ENCODE measurements around the gene ABCA1. TPM values are rescaled to one million over a fixed set of nuclear protein-coding genes. Genes with fewer than 3 reads are reported as not detected.
A peak's percentile ranks its signal among the peaks of the same experiment; 100 is the strongest.

ABCA1 gene
- total and polyA plus RNA-seq, 2 of the 13 experiments (the other 11 are each of a cell fraction or from before 2014, with no cell fraction given): 26.8 to 63.8 TPM

GRCh38 chr9:104899759-104900247 lies 28.2 kb downstream of the ABCA1 start (continued):
- peak; percentile 98 for TF ChIP-seq AHDC1 (CRISPR knock-in tag; IDR thresholded peaks at IDR 0.05; ENCODE audit: borderline replicate concordance)
- peak; percentile 73; the same call in 1 of the 2 replicates for TF ChIP-seq MEIS2 (CRISPR knock-in tag; IDR thresholded peaks at IDR 0.05)
- TF ChIP-seq ARNTL (CRISPR knock-in tag; IDR thresholded peaks at IDR 0.05): peak; percentile 73; the same call in 1 of the 2 replicates
- TF ChIP-seq MAFF (IDR thresholded peaks at IDR 0.05; ENCODE audit: low read depth, low read length): 0 out of 2 replicates have a peak, but pooled peaks have one; percentile 1
- TF ChIP-seq MIER3 (CRISPR knock-in tag; IDR thresholded peaks at IDR 0.05; ENCODE audit: borderline replicate concordance): no peak
- peak; percentile 94 for TF ChIP-seq HDAC2 (CRISPR knock-in tag; IDR thresholded peaks at IDR 0.05)
- TF ChIP-seq NCOA2 (CRISPR knock-in tag; IDR thresholded peaks at IDR 0.05): peak; percentile 95
- TF ChIP-seq MNT (IDR thresholded peaks at IDR 0.05): no peak
- TF ChIP-seq ZNF614 (CRISPR knock-in tag; IDR thresholded peaks at IDR 0.05; ENCODE audit: borderline replicate concordance): peak; percentile 66; the same call in 1 of the 2 replicates
- TF ChIP-seq, protein P1, sequence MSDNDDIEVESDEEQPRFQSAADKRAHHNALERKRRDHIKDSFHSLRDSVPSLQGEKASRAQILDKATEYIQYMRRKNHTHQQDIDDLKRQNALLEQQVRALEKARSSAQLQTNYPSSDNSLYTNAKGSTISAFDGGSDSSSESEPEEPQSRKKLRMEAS (IDR thresholded peaks at IDR 0.05): peak; percentile 79
- no peak for TF ChIP-seq NR1H2 (CRISPR knock-in tag; IDR thresholded peaks at IDR 0.05; ENCODE audit: borderline replicate concordance, low read depth)
- TF ChIP-seq SALL2 (CRISPR knock-in tag; IDR thresholded peaks at IDR 0.05): peak; percentile 67; the same call in 1 of the 2 replicates
- no peak for TF ChIP-seq ZNF552 (CRISPR knock-in tag; IDR thresholded peaks at IDR 0.05; ENCODE audit: borderline replicate concordance)
- peak; percentile 95 for TF ChIP-seq PHF21A (CRISPR knock-in tag; IDR thresholded peaks at IDR 0.05)
- TF ChIP-seq, protein P2, sequence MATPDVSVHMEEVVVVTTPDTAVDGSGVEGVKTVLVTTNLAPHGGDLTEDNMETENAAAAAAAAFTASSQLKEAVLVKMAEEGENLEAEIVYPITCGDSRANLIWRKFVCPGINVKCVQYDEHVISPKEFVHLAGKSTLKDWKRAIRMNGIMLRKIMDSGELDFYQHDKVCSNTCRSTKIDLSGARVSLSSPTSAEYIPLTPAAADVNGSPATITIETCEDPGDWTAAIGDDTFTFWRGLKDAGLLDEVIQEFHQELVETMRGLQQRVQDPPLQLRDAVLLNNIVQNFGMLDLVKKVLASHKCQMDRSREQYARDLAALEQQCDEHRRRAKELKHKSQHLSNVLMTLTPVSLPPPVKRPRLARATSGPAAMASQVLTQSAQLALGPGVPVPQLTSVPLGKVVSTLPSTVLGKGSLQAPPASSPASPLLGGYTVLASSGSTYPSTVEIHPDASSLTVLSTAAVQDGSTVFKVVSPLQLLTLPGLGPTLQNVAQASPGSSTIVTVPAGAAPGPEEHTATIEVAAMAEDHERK (CRISPR knock-in tag; IDR thresholded peaks at IDR 0.05; ENCODE audit: low read depth): no peak
- TF ChIP-seq NR2F2 (IDR thresholded peaks at IDR 0.05; ENCODE audit: borderline replicate concordance, low read depth): peak; percentile 21; the same call in 1 of the 2 replicates
- TF ChIP-seq ZFYVE20 (CRISPR knock-in tag; IDR thresholded peaks at IDR 0.05; ENCODE audit: borderline replicate concordance, low read depth): no peak
- TF ChIP-seq, protein P3, sequence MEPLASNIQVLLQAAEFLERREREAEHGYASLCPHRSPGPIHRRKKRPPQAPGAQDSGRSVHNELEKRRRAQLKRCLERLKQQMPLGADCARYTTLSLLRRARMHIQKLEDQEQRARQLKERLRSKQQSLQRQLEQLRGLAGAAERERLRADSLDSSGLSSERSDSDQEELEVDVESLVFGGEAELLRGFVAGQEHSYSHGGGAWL (CRISPR knock-in tag; IDR thresholded peaks at IDR 0.05): no peak
- TF ChIP-seq ZMYM2 (CRISPR knock-in tag; IDR thresholded peaks at IDR 0.05): peak; percentile 79; the same call in 1 of the 2 replicates
- peak; percentile 76 for TF ChIP-seq ELF3 (CRISPR knock-in tag; IDR thresholded peaks at IDR 0.05)
- peak; percentile 88; the same call in 1 of the 2 replicates for TF ChIP-seq ZFP1 (CRISPR knock-in tag; IDR thresholded peaks at IDR 0.05)
